ENCODE results near the gene ABCC5.

Gene ABCC5

GRCh38 chr3:183931881-183932280 lies 85.8 kb downstream of the ABCC5 start:
- Mint-ChIP-seq H3K36me3 (ENCODE audit: low read depth) (peaks cover 45% of the 10 kb centered on the region), H3K27me3 (ENCODE audit: low read depth) (no peaks in the 10 kb centered on the region), H3K4me3 (no peak overlapping the region), H3K27ac (no peak overlapping the region), H3K9me3 (no peaks in the 10 kb centered on the region), H3K4me1 (no peaks in the 10 kb centered on the region)
- no peak for TF ChIP-seq CTCF (IDR thresholded peaks at IDR 0.05; ENCODE audit: unreplicated experiment in 3 of 3)

DNA sequence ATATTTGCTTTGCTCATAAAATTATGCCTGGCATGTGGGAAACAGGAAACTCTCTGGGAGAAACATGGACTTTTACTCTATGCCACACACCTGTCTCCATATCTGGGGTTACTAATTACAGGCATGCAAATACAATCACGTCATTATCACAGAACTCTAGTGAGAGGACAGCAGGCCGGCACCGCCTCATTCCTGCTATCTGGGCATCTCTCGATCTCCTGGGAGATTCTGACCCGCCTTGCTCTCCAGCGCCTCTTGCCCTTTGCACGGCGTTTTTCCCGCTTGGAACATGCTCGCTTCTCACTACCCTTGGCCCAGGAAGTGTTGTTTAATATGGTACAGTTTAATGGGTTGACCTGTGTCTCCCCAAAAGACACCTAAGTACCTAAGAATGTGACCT lies 87.6 kb downstream of the ABCC5 start:
- H3K27ac Mint-ChIP-seq, result no peak overlapping the region
- no peaks in the 10 kb centered on the region for H3K9me3 Mint-ChIP-seq
- H3K4me3 Mint-ChIP-seq, result no peak overlapping the region
- TF ChIP-seq CTCF (IDR thresholded peaks at IDR 0.05; ENCODE audit: unreplicated experiment in 3 of 3), result no peak
- peaks cover 38% of the 10 kb centered on the region for H3K36me3 Mint-ChIP-seq (ENCODE audit: low read depth)
- H3K27me3 Mint-ChIP-seq (ENCODE audit: low read depth), result no peaks in the 10 kb centered on the region
- no peaks in the 10 kb centered on the region for H3K4me1 Mint-ChIP-seq

DNA sequence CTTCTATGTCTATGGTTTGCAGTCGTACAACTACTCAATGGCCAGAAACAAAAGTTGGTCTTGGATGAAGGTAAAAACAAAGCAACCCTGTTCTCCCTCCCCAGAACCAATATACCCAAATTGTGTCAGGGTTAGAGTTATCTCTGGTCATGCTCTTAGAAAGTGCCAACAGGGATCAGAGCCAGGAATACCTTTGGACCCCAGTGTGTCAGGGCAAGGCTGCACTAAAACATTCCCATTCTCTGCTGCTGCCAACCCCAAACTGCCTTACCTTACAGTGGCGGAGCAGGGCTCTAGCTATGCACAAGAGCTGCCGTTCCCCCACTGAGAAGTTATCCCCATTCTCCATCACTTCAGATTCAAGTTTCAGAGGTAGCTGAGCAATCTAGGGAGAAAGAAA lies 90.6 kb downstream of the ABCC5 start:
- Mint-ChIP-seq H3K36me3 (ENCODE audit: low read depth) (peaks cover 57% of the 10 kb centered on the region), H3K27me3 (ENCODE audit: low read depth) (no peaks in the 10 kb centered on the region), H3K9me3 (no peaks in the 10 kb centered on the region), H3K4me1 (no peaks in the 10 kb centered on the region), H3K4me3 (no peak overlapping the region), H3K27ac (no peak overlapping the region)
- TF ChIP-seq CTCF (IDR thresholded peaks at IDR 0.05; ENCODE audit: unreplicated experiment in 3 of 3), result no peak

DNA sequence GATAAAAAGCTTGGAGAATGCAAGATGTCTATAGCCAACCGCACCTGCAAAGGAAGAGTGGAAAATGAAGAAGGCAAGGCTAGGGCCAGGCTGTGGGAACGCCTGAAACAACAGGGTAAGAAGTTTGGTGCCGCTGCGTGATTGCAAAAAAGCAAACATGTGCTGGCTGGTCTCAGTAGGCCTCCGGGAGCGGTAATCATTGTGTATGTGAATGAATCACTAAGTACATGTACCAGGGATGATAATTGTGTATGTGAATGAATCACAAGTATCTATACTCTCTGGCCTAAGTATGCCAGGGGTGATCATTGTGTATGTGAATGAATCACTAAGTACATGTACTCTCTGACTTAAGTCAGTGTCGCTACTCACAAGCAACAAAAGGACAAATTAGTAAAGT lies 92.7 kb downstream of the ABCC5 start:
- no peaks in the 10 kb centered on the region for H3K4me1 Mint-ChIP-seq
- no peak overlapping the region for H3K4me3 Mint-ChIP-seq
- no peaks in the 10 kb centered on the region for H3K9me3 Mint-ChIP-seq
- peaks cover 60% of the 10 kb centered on the region for H3K36me3 Mint-ChIP-seq (ENCODE audit: low read depth)
- TF ChIP-seq CTCF (IDR thresholded peaks at IDR 0.05; ENCODE audit: unreplicated experiment in 3 of 3), result no peak
- no peaks in the 10 kb centered on the region for H3K27me3 Mint-ChIP-seq (ENCODE audit: low read depth)
- no peak overlapping the region for H3K27ac Mint-ChIP-seq

DNA sequence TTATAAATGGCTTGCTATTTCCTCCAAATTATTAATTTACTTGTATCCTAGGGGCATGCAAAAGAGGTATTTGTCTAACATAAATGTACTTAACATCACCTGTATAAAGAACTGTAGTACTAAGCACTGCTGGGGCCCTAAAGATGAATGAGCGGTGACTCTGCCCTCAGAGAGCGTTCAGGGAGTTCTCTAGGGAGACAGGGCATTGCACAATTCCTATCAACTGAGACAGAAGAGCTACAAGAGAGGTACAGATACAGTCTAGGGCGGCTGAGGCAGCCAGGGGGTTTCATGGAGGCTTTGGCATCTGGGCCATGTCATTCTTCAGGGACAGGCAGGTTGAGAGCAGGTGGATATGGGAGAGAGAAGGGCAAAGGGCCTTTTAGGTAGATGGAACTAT lies 93.1 kb downstream of the ABCC5 start:
- Mint-ChIP-seq H3K27me3 (ENCODE audit: low read depth) (no peaks in the 10 kb centered on the region), H3K36me3 (ENCODE audit: low read depth) (peaks cover 60% of the 10 kb centered on the region), H3K9me3 (no peaks in the 10 kb centered on the region), H3K4me3 (no peak overlapping the region), H3K4me1 (no peaks in the 10 kb centered on the region), H3K27ac (no peak overlapping the region)
- TF ChIP-seq CTCF (IDR thresholded peaks at IDR 0.05; ENCODE audit: unreplicated experiment in 3 of 3), result no peak

- H3K36me3 Mint-ChIP-seq (ENCODE audit: low read depth), result peaks cover 55% of the 10 kb centered on the region
- H3K27ac Mint-ChIP-seq, result no peak overlapping the region
- H3K4me1 Mint-ChIP-seq, result no peaks in the 10 kb centered on the region
- no peak overlapping the region for H3K4me3 Mint-ChIP-seq
- TF ChIP-seq CTCF (IDR thresholded peaks at IDR 0.05; ENCODE audit: unreplicated experiment in 3 of 3), result no peak
- H3K9me3 Mint-ChIP-seq, result no peaks in the 10 kb centered on the region
- no peaks in the 10 kb centered on the region for H3K27me3 Mint-ChIP-seq (ENCODE audit: low read depth)
Observed at GRCh38 chr3:183922421-183922820, 95.3 kb downstream of the ABCC5 start.
